ENCODE data around the gene SSTR1.

SSTR1 gene

GRCh38 chr14:38207736-38208617, at the start of gene SSTR1:
Gene SSTR1, plus strand, starts transcription at chr14:38207904. Its CDS starts 1,486 bp downstream, at chr14:38209390.
- no peak for TF ChIP-seq CTCF (IDR thresholded peaks at IDR 0.05; ENCODE audit: low read depth, low read length, missing control alignments)
- no peak for DNase-seq (ENCODE audit: low read depth)
- no peak within 1 kb of the TSS for H3K4me3 ChIP-seq (ENCODE audit: low read depth, low read length)

GRCh38 chr14:38158468-38158867, 49.2 kb upstream of the SSTR1 start:
- no peak for DNase-seq (ENCODE audit: low read depth)
- no peak for TF ChIP-seq CTCF (IDR thresholded peaks at IDR 0.05; ENCODE audit: low read depth, low read length, missing control alignments)
- no peak overlapping the region for H3K4me3 ChIP-seq (ENCODE audit: low read depth, low read length)

GRCh38 chr14:38168416-38168815, 39.3 kb upstream of the SSTR1 start:
- no peak for DNase-seq (ENCODE audit: low read depth)
- TF ChIP-seq CTCF (IDR thresholded peaks at IDR 0.05; ENCODE audit: low read depth, low read length, missing control alignments) = no peak
- H3K4me3 ChIP-seq (ENCODE audit: low read depth, low read length) = no peak overlapping the region

- H3K4me3 ChIP-seq (ENCODE audit: low read depth, low read length) = no peak overlapping the region
- no peak for DNase-seq (ENCODE audit: low read depth)
- no peak for TF ChIP-seq CTCF (IDR thresholded peaks at IDR 0.05; ENCODE audit: low read depth, low read length, missing control alignments)
Measured at GRCh38 chr14:38171197-38171596, 36.5 kb upstream of the SSTR1 start.

- no peak for DNase-seq (ENCODE audit: low read depth)
- no peak for TF ChIP-seq CTCF (IDR thresholded peaks at IDR 0.05; ENCODE audit: low read depth, low read length, missing control alignments)
- no peak overlapping the region for H3K4me3 ChIP-seq (ENCODE audit: low read depth, low read length)
Measured at GRCh38 chr14:38174711-38175110, 33.0 kb upstream of the SSTR1 start.

GRCh38 chr14:38175658-38176057, 32.0 kb upstream of the SSTR1 start:
- TF ChIP-seq CTCF (IDR thresholded peaks at IDR 0.05; ENCODE audit: low read depth, low read length, missing control alignments) = no peak
- no peak overlapping the region for H3K4me3 ChIP-seq (ENCODE audit: low read depth, low read length)
- DNase-seq (ENCODE audit: low read depth) = no peak

- DNase-seq (ENCODE audit: low read depth) = no peak
- TF ChIP-seq CTCF (IDR thresholded peaks at IDR 0.05; ENCODE audit: low read depth, low read length, missing control alignments) = no peak
- H3K4me3 ChIP-seq (ENCODE audit: low read depth, low read length) = no peak overlapping the region
Measured at GRCh38 chr14:38176379-38176778, 31.3 kb upstream of the SSTR1 start.

Data from GM12864 (cell line).